Measurements from ENCODE around the gene DIS3.

Gene DIS3

GRCh38 chr13:72716776-72717175 is 64.9 kb downstream of the DIS3 start:
- TF ChIP-seq CTCF (conservative IDR thresholded peaks at IDR 0.05; ENCODE audit: low read depth, low read length) = no peak
- no peak for DNase-seq (ENCODE audit: low read depth)
- H3K4me3 ChIP-seq (ENCODE audit: low read depth, low read length) = no peak overlapping the region

All from choroid plexus epithelial cell (primary cell).